ENCODE data around the gene HOXB7. TPM values are rescaled to one million over a fixed set of nuclear protein-coding genes. Genes with fewer than 3 reads are reported as not detected.

The HOXB7 gene
- total and polyA plus RNA-seq, 4 donors, result 0.08 to 0.31 (median 0.27) TPM

DNA sequence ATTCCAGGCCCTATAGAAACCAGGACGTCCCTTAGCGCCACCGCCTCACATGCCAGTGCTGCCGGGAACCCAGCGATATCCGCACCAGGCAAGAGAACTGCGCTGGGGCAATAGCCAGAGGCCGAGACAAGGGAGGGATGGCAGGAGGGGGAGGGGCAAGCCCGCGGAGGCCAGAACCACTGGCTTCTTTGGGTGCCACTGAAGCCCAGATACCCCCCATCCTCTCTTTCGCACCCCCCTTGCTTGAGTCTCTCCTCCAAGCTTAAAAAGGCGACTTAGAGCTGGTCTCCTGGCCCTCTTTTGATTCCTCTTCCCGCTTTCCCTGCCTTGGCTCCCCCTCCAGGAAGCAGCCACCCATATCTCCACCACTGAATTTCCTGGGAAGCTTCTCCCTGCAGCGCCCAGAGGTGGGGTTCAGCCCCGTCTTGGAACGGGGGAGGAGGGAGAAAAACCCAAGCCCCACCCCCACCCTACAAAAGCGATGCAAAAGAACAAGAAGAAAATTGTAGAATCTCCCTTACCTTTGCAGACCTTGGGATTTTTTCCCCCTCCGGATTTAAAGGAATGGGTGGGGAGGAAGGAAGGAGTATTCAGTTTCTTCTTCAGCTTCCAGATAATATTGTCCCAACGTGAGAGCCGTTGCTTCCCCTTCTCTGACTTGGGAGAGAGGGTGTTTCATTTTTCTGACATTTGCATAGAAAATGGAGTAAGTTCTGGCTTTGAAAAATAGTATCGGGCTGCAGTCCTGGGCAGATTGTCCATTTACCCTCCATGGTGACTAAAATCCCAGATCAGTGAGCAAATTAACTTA lies 6.7 kb downstream of the HOXB7 start:
- Histone ChIP-seq H3K9ac (ENCODE audit: low read depth in 1 of 2, low read length in 2 of 2) (no peak overlapping the region), H3K27me3 (ENCODE audit: control insufficient read depth in 4 of 4, insufficient read depth in 4 of 4, low read length in 3 of 4) (peaks cover 0 to 46% (median 18%) of the 10 kb centered on the region in 4 donors), H3K4me1 (ENCODE audit: control insufficient read depth in 4 of 4, insufficient read depth in 4 of 4, low read length in 3 of 4) (peaks cover 0 to 8% (median 0%) of the 10 kb centered on the region in 4 donors), H3K4me3 (ENCODE audit: low read depth in 1 of 3, low read length in 3 of 3) (no peak overlapping the region), H3K27ac (ENCODE audit: low read depth in 1 of 2, low read length in 2 of 2) (no peak overlapping the region), H3K36me3 (ENCODE audit: control insufficient read depth in 4 of 4, insufficient read depth in 3 of 4, low read depth in 1 of 4, low read length in 3 of 4) (no peaks in the 10 kb centered on the region), H3K9me3 (ENCODE audit: control insufficient read depth in 4 of 4, low read length in 3 of 4) (no peaks in the 10 kb centered on the region)
- 9% methylated on average over 21 of the region's 21 CpGs for WGBS
- DNase-seq (ENCODE audit: low spot score), result no peak
- TF ChIP-seq TAF1 (conservative IDR thresholded peaks at IDR 0.05), result no peak
- TF ChIP-seq HNF4G (IDR thresholded peaks at IDR 0.05), result no peak
- TF ChIP-seq YY1 (IDR thresholded peaks at IDR 0.05), result no peak
- no peak for TF ChIP-seq ZBTB33 (IDR thresholded peaks at IDR 0.05)

DNA sequence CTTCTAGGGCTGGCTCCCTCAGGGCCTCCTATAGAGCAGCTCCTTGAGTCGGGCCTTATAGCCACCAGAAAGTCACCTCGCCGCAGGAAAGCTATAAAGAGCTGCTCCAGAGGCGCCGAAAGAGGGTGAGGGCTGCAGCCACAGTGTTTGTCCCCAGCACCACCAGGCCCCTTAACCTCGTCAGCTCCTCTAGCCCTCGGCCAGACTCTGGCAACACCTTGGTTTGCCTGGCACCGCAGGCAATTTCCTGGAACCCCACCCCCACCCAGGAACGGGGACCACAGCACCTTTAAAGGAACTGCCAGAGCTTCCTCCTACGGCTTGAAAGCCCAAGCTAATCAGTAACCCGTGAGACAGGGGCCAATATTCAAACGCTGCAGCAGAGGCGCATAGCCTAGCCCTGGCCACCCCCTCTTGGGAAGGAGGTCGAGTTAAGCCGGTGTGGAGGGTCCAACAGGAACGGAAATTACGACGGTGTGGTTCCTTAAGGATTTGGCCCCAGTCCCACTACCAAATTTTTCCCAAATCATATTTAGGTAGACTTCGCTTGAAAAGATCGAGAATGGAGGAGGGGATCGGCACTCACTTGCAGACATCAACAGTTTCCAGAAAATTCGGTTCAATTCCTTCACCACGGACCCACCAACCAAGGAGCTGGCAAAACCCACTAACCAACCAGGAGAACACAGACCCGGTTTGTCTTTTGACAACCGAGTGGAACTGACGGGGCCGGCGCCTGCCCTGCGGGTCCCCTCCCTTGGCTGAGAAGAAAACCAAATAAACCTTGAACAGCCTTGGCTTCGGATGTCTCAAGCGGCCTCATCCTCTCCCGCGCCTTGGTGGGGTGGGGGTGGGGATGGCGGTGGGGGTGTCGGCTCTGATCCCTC lies 9.0 kb downstream of the HOXB7 start:
- DNase-seq (ENCODE audit: low spot score), result no peak
- Histone ChIP-seq H3K4me3 (ENCODE audit: low read depth in 1 of 3, low read length in 3 of 3) (no peak overlapping the region), H3K27me3 (ENCODE audit: control insufficient read depth in 4 of 4, insufficient read depth in 4 of 4, low read length in 3 of 4) (peaks cover 0 to 46% (median 18%) of the 10 kb centered on the region in 4 donors), H3K27ac (ENCODE audit: low read depth in 1 of 2, low read length in 2 of 2) (no peak overlapping the region), H3K4me1 (ENCODE audit: control insufficient read depth in 4 of 4, insufficient read depth in 4 of 4, low read length in 3 of 4) (peaks cover 0 to 20% (median 4%) of the 10 kb centered on the region in 4 donors), H3K9me3 (ENCODE audit: control insufficient read depth in 4 of 4, low read length in 3 of 4) (no peaks in the 10 kb centered on the region), H3K9ac (ENCODE audit: low read depth in 1 of 2, low read length in 2 of 2) (no peak overlapping the region), H3K36me3 (ENCODE audit: control insufficient read depth in 4 of 4, insufficient read depth in 3 of 4, low read depth in 1 of 4, low read length in 3 of 4) (no peaks in the 10 kb centered on the region)
- 16% methylated on average over 35 of the region's 35 CpGs for WGBS
- no peak for TF ChIP-seq RXRA (IDR thresholded peaks at IDR 0.05)
- TF ChIP-seq CTCF (IDR thresholded peaks at IDR 0.05; ENCODE audit: low read depth, low read length, missing input control), result no peak
- TF ChIP-seq YY1 (IDR thresholded peaks at IDR 0.05), result no peak
- no peak for TF ChIP-seq FOXA1 (IDR thresholded peaks at IDR 0.05)
- no peak for TF ChIP-seq ZBTB33 (IDR thresholded peaks at IDR 0.05)
- no peak for TF ChIP-seq HNF4A (conservative IDR thresholded peaks at IDR 0.05)
- TF ChIP-seq, protein P1, sequence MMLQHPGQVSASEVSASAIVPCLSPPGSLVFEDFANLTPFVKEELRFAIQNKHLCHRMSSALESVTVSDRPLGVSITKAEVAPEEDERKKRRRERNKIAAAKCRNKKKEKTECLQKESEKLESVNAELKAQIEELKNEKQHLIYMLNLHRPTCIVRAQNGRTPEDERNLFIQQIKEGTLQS (IDR thresholded peaks at IDR 0.05), result no peak
- no peak for TF ChIP-seq JUND (IDR thresholded peaks at IDR 0.05)
- TF ChIP-seq MAX (IDR thresholded peaks at IDR 0.05), result no peak
- TF ChIP-seq, protein P2, sequence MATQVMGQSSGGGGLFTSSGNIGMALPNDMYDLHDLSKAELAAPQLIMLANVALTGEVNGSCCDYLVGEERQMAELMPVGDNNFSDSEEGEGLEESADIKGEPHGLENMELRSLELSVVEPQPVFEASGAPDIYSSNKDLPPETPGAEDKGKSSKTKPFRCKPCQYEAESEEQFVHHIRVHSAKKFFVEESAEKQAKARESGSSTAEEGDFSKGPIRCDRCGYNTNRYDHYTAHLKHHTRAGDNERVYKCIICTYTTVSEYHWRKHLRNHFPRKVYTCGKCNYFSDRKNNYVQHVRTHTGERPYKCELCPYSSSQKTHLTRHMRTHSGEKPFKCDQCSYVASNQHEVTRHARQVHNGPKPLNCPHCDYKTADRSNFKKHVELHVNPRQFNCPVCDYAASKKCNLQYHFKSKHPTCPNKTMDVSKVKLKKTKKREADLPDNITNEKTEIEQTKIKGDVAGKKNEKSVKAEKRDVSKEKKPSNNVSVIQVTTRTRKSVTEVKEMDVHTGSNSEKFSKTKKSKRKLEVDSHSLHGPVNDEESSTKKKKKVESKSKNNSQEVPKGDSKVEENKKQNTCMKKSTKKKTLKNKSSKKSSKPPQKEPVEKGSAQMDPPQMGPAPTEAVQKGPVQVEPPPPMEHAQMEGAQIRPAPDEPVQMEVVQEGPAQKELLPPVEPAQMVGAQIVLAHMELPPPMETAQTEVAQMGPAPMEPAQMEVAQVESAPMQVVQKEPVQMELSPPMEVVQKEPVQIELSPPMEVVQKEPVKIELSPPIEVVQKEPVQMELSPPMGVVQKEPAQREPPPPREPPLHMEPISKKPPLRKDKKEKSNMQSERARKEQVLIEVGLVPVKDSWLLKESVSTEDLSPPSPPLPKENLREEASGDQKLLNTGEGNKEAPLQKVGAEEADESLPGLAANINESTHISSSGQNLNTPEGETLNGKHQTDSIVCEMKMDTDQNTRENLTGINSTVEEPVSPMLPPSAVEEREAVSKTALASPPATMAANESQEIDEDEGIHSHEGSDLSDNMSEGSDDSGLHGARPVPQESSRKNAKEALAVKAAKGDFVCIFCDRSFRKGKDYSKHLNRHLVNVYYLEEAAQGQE (IDR thresholded peaks at IDR 0.05), result no peak
- no peak for TF ChIP-seq NR2F2 (IDR thresholded peaks at IDR 0.05)
- no peak for TF ChIP-seq GABPA (IDR thresholded peaks at IDR 0.05 in 1 of 2, conservative IDR thresholded peaks at IDR 0.05 in 1 of 2)

Measured in liver (tissue), 9 donors.